Measurements from ENCODE around the gene ODF4. TPM values are rescaled to one million over a fixed set of nuclear protein-coding genes. Genes with fewer than 3 reads are reported as not detected.
"Not testable (repeated sequence)": the region's sequence is repeated elsewhere in the genome, so short reads cannot be mapped to it uniquely, and the experiment has no call there.

ODF4 gene
- total RNA-seq, 1 donor: not detected

DNA sequence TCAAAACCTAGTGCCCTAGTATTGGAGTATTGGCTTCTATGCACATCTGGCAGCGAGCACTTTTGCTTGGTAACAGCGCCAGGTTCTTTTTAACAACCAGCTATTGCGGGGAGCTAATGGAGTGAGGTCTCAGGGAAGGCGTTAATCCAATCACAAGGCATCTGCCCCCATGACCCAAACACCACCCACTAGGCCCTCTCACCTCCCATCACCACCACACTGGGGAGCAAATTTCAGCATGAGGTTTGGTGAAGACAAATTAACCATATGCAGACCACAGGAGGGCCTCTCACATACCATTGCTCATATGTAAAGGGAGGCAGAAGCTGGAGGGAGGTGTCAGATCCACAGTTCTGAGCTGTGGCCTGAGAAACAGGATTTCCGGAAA lies 893 bp upstream of the ODF4 start:
- no peak for DNase-seq (ENCODE audit: insufficient read length, low spot score, missing footprints)
- Histone ChIP-seq H3K27me3 (ENCODE audit: insufficient read depth, low read length) (no peaks in the 10 kb centered on the region), H3K36me3 (ENCODE audit: insufficient read depth, low read length) (no peaks in the 10 kb centered on the region), H3K4me2 (ENCODE audit: insufficient read depth, low read length) (peak overlapping the region; percentile 66), H3K4me3 (ENCODE audit: insufficient read depth, low read length) (peak overlapping the region; percentile 51), H3K79me2 (ENCODE audit: insufficient read depth, low read length) (no peaks in the 10 kb centered on the region), H3K9me3 (ENCODE audit: low read depth, low read length) (no peaks in the 10 kb centered on the region), H2AFZ (ENCODE audit: low read length) (peak overlapping the region; percentile 68), H3K27ac (ENCODE audit: low read depth, low read length) (no peak overlapping the region), H4K20me1 (ENCODE audit: insufficient read depth, low read length) (no peaks in the 10 kb centered on the region), H3K4me1 (ENCODE audit: insufficient read depth, low read length) (peaks cover 2% of the 10 kb centered on the region)
- TF ChIP-seq, protein P1, sequence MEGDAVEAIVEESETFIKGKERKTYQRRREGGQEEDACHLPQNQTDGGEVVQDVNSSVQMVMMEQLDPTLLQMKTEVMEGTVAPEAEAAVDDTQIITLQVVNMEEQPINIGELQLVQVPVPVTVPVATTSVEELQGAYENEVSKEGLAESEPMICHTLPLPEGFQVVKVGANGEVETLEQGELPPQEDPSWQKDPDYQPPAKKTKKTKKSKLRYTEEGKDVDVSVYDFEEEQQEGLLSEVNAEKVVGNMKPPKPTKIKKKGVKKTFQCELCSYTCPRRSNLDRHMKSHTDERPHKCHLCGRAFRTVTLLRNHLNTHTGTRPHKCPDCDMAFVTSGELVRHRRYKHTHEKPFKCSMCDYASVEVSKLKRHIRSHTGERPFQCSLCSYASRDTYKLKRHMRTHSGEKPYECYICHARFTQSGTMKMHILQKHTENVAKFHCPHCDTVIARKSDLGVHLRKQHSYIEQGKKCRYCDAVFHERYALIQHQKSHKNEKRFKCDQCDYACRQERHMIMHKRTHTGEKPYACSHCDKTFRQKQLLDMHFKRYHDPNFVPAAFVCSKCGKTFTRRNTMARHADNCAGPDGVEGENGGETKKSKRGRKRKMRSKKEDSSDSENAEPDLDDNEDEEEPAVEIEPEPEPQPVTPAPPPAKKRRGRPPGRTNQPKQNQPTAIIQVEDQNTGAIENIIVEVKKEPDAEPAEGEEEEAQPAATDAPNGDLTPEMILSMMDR (IDR thresholded peaks at IDR 0.05; ENCODE audit: extremely low read depth, low read depth, low read length): no peak

DNA sequence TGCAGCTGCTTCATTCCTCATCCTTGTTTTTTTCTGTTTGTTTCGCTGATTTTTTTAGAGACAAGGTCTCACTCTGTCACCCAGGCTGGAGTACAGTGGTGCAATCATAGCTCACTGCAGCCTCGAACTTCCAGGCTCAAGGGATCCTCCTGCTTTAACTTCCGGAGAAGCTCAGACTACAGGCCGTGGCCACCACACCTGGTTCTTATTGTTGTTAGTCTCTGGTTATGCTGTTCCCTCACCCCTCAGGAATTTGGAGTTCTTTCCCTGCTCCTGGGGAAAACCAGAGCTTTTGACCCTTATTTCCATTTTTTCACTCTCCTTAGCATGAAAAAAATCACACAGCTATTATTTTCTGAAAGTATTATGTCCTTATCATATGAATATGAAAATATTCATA lies 1.8 kb downstream of the ODF4 start:
- H4K20me1 ChIP-seq (ENCODE audit: insufficient read depth, low read length): no peaks in the 10 kb centered on the region
- no peaks in the 10 kb centered on the region for H3K36me3 ChIP-seq (ENCODE audit: insufficient read depth, low read length)
- H3K27ac ChIP-seq (ENCODE audit: low read depth, low read length): no peak overlapping the region
- no peak overlapping the region for H2AFZ ChIP-seq (ENCODE audit: low read length)
- peaks cover 2% of the 10 kb centered on the region for H3K4me1 ChIP-seq (ENCODE audit: insufficient read depth, low read length)
- H3K4me3 ChIP-seq (ENCODE audit: insufficient read depth, low read length): no peak overlapping the region
- TF ChIP-seq, protein P1 (IDR thresholded peaks at IDR 0.05; ENCODE audit: extremely low read depth, low read depth, low read length): no peak
- H3K79me2 ChIP-seq (ENCODE audit: insufficient read depth, low read length): no peaks in the 10 kb centered on the region
- H3K27me3 ChIP-seq (ENCODE audit: insufficient read depth, low read length): peaks cover 18% of the 10 kb centered on the region
- no peak for DNase-seq (ENCODE audit: insufficient read length, low spot score, missing footprints)
- H3K9me3 ChIP-seq (ENCODE audit: low read depth, low read length): no peaks in the 10 kb centered on the region
- H3K4me2 ChIP-seq (ENCODE audit: insufficient read depth, low read length): no peak overlapping the region

DNA sequence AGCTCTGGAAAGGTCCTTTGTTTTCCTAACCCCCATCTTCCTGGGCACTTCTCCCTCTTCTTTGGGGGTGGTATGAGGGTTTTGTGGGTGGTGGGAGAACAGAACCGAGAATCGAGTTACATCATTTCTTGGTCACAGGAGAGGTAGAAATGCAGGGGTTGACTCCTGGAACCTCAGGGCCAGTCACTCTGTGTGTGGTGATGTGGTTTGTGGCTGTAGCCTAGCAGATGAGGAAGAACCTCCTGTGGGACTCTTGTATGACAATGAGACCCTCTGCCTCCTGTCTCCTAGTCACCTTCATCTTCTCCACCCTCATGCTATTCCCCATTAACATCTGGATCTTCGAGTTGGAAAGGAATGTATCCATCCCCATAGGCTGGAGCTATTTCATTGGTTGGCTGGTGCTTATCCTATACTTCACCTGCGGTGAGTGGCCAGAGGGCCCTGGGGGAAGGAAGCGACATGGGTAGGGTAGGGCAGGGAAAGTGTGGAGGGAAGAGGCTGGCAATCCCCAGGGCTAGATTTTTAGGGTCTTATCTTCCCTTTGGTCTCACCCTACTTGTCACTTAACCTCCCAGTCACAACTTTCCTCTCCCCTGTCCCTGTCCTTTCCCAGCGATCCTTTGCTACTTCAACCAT lies 5.5 kb downstream of the ODF4 start:
- Histone ChIP-seq H3K9me3 (ENCODE audit: low read depth, low read length) (no peaks in the 10 kb centered on the region), H3K36me3 (ENCODE audit: insufficient read depth, low read length) (no peaks in the 10 kb centered on the region), H3K4me3 (ENCODE audit: insufficient read depth, low read length) (no peak overlapping the region), H2AFZ (ENCODE audit: low read length) (no peak overlapping the region), H3K4me2 (ENCODE audit: insufficient read depth, low read length) (no peak overlapping the region), H3K27ac (ENCODE audit: low read depth, low read length) (no peak overlapping the region), H3K27me3 (ENCODE audit: insufficient read depth, low read length) (peaks cover 26% of the 10 kb centered on the region), H4K20me1 (ENCODE audit: insufficient read depth, low read length) (no peaks in the 10 kb centered on the region), H3K79me2 (ENCODE audit: insufficient read depth, low read length) (no peaks in the 10 kb centered on the region), H3K4me1 (ENCODE audit: insufficient read depth, low read length) (no peaks in the 10 kb centered on the region)
- DNase-seq (ENCODE audit: insufficient read length, low spot score, missing footprints): no peak
- TF ChIP-seq, protein P1 (IDR thresholded peaks at IDR 0.05; ENCODE audit: extremely low read depth, low read depth, low read length): no peak

DNA sequence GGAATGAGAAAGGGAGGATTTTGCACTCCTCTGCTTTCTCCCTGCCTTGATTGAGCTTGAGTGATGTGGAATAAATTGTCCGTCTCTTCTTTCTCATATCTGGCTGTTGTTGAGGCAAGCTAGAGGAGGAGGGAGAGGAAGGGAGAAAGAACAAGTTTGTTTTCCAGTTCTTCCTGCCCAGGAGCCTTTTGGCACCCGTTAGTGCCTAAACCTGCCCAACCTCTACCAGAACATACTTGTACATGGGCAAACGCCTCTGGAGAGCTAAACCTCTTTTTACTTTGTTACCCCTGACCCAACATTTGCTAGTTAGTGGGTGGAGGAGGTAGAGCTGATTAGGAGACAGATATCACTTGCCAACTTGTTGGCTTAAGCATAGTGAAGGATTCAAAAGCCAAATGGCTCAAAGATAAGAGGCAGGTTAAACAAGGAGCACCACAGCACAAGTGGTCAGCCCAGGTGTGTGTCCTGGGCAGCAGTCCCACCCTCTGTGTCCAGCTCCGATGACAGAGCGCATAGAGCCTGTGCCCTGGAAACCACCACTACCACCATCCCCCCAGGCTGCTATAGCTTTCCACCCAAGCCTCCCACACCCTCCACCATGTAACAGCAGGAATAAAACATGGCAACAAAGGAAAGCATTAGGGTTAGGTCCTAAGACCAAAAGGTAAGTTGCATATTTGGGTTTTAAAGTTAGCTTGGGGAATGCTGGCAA lies 6.5 kb downstream of the ODF4 start:
- Histone ChIP-seq H3K36me3 (ENCODE audit: insufficient read depth, low read length) (no peaks in the 10 kb centered on the region), H3K4me3 (ENCODE audit: insufficient read depth, low read length) (no peak overlapping the region), H4K20me1 (ENCODE audit: insufficient read depth, low read length) (no peaks in the 10 kb centered on the region), H3K9me3 (ENCODE audit: low read depth, low read length) (no peaks in the 10 kb centered on the region), H3K27ac (ENCODE audit: low read depth, low read length) (no peak overlapping the region), H3K4me2 (ENCODE audit: insufficient read depth, low read length) (no peak overlapping the region), H3K4me1 (ENCODE audit: insufficient read depth, low read length) (no peaks in the 10 kb centered on the region), H3K79me2 (ENCODE audit: insufficient read depth, low read length) (no peaks in the 10 kb centered on the region), H3K27me3 (ENCODE audit: insufficient read depth, low read length) (peaks cover 26% of the 10 kb centered on the region), H2AFZ (ENCODE audit: low read length) (no peak overlapping the region)
- TF ChIP-seq, protein P1 (IDR thresholded peaks at IDR 0.05; ENCODE audit: extremely low read depth, low read depth, low read length): no peak
- DNase-seq (ENCODE audit: insufficient read length, low spot score, missing footprints): no peak

DNA sequence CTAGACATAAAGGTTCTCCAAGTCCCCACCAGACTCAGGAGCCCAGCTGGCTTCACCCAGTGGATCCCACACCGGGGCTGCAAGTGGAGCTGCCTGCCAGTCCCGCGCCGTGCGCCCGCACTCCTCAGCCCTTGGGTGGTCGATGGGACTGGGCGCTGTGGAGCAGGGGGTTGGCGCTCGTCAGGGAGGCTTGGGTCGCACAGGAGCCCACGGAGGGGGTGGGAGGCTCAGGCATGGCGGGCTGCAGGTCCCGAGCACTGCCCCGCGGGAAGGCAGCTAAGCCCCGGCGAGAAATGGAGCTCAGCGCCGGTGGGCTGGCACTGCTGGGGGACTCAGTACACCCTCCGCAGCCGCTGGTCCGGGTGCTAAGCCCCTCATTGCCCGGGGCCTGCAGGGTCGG lies 7.4 kb downstream of the ODF4 start:
- not testable (repeated sequence) for H3K4me3 ChIP-seq (ENCODE audit: insufficient read depth, low read length); DNase-seq (ENCODE audit: insufficient read length, low spot score, missing footprints)

More for the DNA sequence above, 7.4 kb downstream of the ODF4 start:
- not testable (repeated sequence) for H3K4me2 ChIP-seq (ENCODE audit: insufficient read depth, low read length); H3K36me3 ChIP-seq (ENCODE audit: insufficient read depth, low read length); H4K20me1 ChIP-seq (ENCODE audit: insufficient read depth, low read length); H3K9me3 ChIP-seq (ENCODE audit: low read depth, low read length); H3K79me2 ChIP-seq (ENCODE audit: insufficient read depth, low read length); H3K4me1 ChIP-seq (ENCODE audit: insufficient read depth, low read length); H2AFZ ChIP-seq (ENCODE audit: low read length); H3K27ac ChIP-seq (ENCODE audit: low read depth, low read length)
- H3K27me3 ChIP-seq (ENCODE audit: insufficient read depth, low read length): peaks cover 26% of the 10 kb centered on the region
